Uterus (tissue), 4 donors: Measurements from ENCODE around the gene STX17. TPM values are rescaled to one million over a fixed set of nuclear protein-coding genes. Genes with fewer than 3 reads are reported as not detected.

Source experiments
- DNase-seq, 2 donors: peaks; one replicate each; pipeline ENCODE4 v3.0.0-alpha.2; 2019 to 2020
- H3K27ac ChIP-seq, 2 donors: fragments of 200-600 bp; sonication (generic); 1 replicate in 1 of 2; 2 replicates in 1 of 2; pipeline ENCODE4 v1.5.1; 2016 to 2018
- H3K27me3 ChIP-seq, 2 donors: fragments of 200-600 bp; sonication (generic); one replicate each; pipeline ENCODE4 v1.5.1; 2018 to 2019; ENCODE audit warnings: control low read depth in 1 of 2
- H3K36me3 ChIP-seq, 2 donors: fragments of 200-600 bp; sonication (generic); one replicate each; pipeline ENCODE4 v1.5.1; 2019; ENCODE audit warnings: control low read depth in 1 of 2
- H3K4me1 ChIP-seq, 2 donors: fragments of 200-600 bp; sonication (generic); one replicate each; pipeline ENCODE4 v1.5.1; 2018 to 2019; ENCODE audit warnings: control low read depth in 1 of 2
- H3K4me3 ChIP-seq, 2 donors: fragments of 200-600 bp; sonication (generic); 1 replicate in 1 of 2; 2 replicates in 1 of 2; pipeline ENCODE4 v1.5.1; 2018 to 2019; ENCODE audit warnings: mild to moderate bottlenecking in 1 of 2
- H3K9me3 ChIP-seq, 2 donors: fragments of 200-600 bp; sonication (generic); one replicate each; pipeline ENCODE4 v1.5.1; 2019; ENCODE audit warnings: control low read depth in 1 of 2
- CTCF ChIP-seq, 4 experiments: fragments of 200-600 bp in 2 of 4; fragments of 450-650 bp in 2 of 4; sonication (generic) in 2 of 4; IDR thresholded peaks; one replicate each; pipeline ENCODE4 v1.5.1; 2016 to 2019; ENCODE audit warnings: antibody characterized with exemption in 4 of 4, mild to moderate bottlenecking in 2 of 4, moderate library complexity in 1 of 4
- POLR2A ChIP-seq, 2 donors: fragments of 450-650 bp; IDR thresholded peaks; one replicate each; pipeline ENCODE4 v1.6.1; 2016; ENCODE audit warnings: antibody characterized with exemption in 2 of 2, mild to moderate bottlenecking in 1 of 2, moderate library complexity in 1 of 2
- intact Hi-C: fragments of 100-400 bp; cut with DNase I; formaldehyde crosslinking; loops from one replicate; pipeline ENCODE4 v1.15.1; 2023; ENCODE audit warnings: low total_unique reads
- total RNA-seq, 4 donors: library from RNA; depleted of rRNA in 3 of 4; stranded (reverse); fragments of >200 nt in 3 of 4; gene quantifications; one replicate each; pipeline versions ENCODE4 v1.1.0 to v1.2.4, GENCODE V29; 2014 to 2023
- donor health status: DM: yes; HTN: yes; CAD: no.

The STX17 gene
- total RNA-seq, 4 donors from 2014 or later = 15.0 to 66.4 (median 32.6) TPM

DNA sequence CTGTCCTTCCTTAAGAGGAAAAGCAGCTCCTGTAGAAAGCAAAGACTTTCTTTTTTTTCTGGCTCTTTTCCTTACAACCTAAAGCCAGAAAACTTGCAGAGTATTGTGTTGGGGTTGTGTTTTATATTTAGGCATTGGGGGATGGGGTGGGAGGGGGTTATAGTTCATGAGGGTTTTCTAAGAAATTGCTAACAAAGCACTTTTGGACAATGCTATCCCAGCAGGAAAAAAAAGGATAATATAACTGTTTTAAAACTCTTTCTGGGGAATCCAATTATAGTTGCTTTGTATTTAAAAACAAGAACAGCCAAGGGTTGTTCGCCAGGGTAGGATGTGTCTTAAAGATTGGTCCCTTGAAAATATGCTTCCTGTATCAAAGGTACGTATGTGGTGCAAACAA, 42.5 kb upstream of the STX17 start:
- no peak for TF ChIP-seq POLR2A (IDR thresholded peaks at IDR 0.05)
- TF ChIP-seq CTCF (IDR thresholded peaks at IDR 0.05) = no peak
- intact Hi-C loops = no loop called here
- H3K27ac ChIP-seq = no peak overlapping the region

DNA sequence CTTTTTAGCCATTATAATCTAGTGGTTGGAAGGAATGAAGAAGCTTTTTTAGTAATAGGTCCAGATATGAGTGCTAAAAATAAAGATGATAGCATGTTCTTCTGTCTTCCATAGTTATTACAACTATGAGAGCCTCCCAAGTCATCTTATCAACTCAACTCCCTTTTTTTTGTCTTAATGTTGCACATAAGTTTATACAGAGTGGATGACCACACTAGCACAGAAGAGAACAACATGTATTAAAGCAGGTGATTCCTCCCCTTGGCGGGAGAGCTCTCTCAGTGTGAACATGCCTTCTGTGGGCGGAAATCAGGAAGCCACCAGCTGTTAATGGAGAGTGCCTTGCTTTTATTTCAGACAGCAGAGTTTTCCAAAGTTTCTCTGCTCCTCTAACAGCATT, 40.1 kb upstream of the STX17 start:
- no peaks in the 10 kb centered on the region for H3K4me1 ChIP-seq
- H3K27ac ChIP-seq = no peak overlapping the region
- H3K9me3 ChIP-seq = no peaks in the 10 kb centered on the region
- no peak for DNase-seq
- no peaks in the 10 kb centered on the region for H3K36me3 ChIP-seq
- H3K4me3 ChIP-seq = no peak overlapping the region
- TF ChIP-seq CTCF (IDR thresholded peaks at IDR 0.05) (no peak), POLR2A (IDR thresholded peaks at IDR 0.05) (no peak)
- no peaks in the 10 kb centered on the region for H3K27me3 ChIP-seq
- intact Hi-C loops = no loop called here

More for the DNA sequence above, 42.5 kb upstream of the STX17 start:
- no peak overlapping the region for H3K4me3 ChIP-seq
- no peaks in the 10 kb centered on the region for H3K36me3 ChIP-seq
- no peaks in the 10 kb centered on the region for H3K9me3 ChIP-seq
- H3K27me3 ChIP-seq = no peaks in the 10 kb centered on the region
- no peaks in the 10 kb centered on the region for H3K4me1 ChIP-seq
- no peak for DNase-seq

- no peak overlapping the region for H3K4me3 ChIP-seq
- intact Hi-C loops = no loop called here
- H3K27ac ChIP-seq = no peak overlapping the region
- no peaks in the 10 kb centered on the region for H3K4me1 ChIP-seq
- H3K9me3 ChIP-seq = no peaks in the 10 kb centered on the region
- no peak for DNase-seq
- no peaks in the 10 kb centered on the region for H3K36me3 ChIP-seq
- H3K27me3 ChIP-seq = no peaks in the 10 kb centered on the region
- TF ChIP-seq CTCF (IDR thresholded peaks at IDR 0.05) (no peak), POLR2A (IDR thresholded peaks at IDR 0.05) (no peak)
These were observed 38.9 kb upstream of the STX17 start for GRCh38 chr9:99867536-99867935.

- TF ChIP-seq POLR2A (IDR thresholded peaks at IDR 0.05) = no peak
- TF ChIP-seq CTCF (IDR thresholded peaks at IDR 0.05) = no peak
- H3K4me3 ChIP-seq = no peak overlapping the region
- no peak for DNase-seq
- H3K9me3 ChIP-seq = no peaks in the 10 kb centered on the region
- intact Hi-C loops = no loop called here
- H3K27me3 ChIP-seq = no peaks in the 10 kb centered on the region
- H3K27ac ChIP-seq = no peak overlapping the region
- no peaks in the 10 kb centered on the region for H3K4me1 ChIP-seq
- no peaks in the 10 kb centered on the region for H3K36me3 ChIP-seq
These were observed 38.5 kb upstream of the STX17 start for GRCh38 chr9:99867968-99868367.

GRCh38 chr9:99868845-99869244, 37.6 kb upstream of the STX17 start:
- Histone ChIP-seq H3K27me3 (no peaks in the 10 kb centered on the region), H3K4me1 (no peaks in the 10 kb centered on the region), H3K9me3 (no peaks in the 10 kb centered on the region), H3K36me3 (no peaks in the 10 kb centered on the region), H3K27ac (no peak overlapping the region), H3K4me3 (no peak overlapping the region)
- intact Hi-C loops = no loop called here
- no peak for DNase-seq
- TF ChIP-seq CTCF (IDR thresholded peaks at IDR 0.05) (no peak), POLR2A (IDR thresholded peaks at IDR 0.05) (no peak)
